SH-SY5Y (cell line): ENCODE results near the gene SQSTM1.

Experiments used
- GATA2 ChIP-seq: IDR thresholded peaks from 2 replicates; pipeline ENCODE4 v1.6.1; 2011; ENCODE audit warnings: mild to moderate bottlenecking, low read depth, low read length
- GATA3 ChIP-seq: IDR thresholded peaks from 2 replicates; pipeline ENCODE4 v1.6.1; 2011; ENCODE audit warnings: low read depth, mild to moderate bottlenecking, low read length, moderate library complexity

The SQSTM1 gene

DNA sequence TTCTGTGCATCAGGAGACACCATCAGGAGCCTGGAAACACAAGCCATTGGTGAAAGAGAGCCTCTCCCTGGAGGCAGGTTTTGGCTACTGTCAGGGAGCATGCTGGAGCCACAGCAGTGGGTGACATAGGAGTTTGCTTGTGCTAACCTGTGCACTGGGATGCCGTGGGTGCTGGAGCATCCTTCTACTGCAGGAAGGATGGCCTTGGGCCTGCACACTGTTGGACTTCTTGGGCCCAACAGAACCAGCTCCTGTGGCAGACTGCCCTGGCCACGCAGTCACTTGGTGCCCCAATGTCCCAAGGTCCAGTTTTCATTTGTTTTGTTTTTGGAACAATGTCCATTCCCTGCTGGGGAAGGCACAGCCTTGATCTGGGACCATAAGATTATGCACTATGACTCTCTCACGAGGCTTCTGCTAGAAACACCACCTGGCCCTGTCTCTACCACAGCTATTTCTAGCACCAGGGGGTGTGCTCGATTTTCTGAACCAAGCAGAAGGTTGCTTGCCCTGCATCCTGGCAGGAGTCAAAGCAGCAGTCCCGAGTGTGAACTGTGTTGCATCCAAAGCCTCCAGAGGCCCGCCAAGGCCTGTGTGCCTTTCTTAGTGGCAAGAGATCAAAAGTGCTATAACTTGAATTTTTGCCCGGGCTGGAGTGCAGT is 32.4 kb upstream of the SQSTM1 start:
- TF ChIP-seq GATA2, result no peak
- TF ChIP-seq GATA3, result no peak

DNA sequence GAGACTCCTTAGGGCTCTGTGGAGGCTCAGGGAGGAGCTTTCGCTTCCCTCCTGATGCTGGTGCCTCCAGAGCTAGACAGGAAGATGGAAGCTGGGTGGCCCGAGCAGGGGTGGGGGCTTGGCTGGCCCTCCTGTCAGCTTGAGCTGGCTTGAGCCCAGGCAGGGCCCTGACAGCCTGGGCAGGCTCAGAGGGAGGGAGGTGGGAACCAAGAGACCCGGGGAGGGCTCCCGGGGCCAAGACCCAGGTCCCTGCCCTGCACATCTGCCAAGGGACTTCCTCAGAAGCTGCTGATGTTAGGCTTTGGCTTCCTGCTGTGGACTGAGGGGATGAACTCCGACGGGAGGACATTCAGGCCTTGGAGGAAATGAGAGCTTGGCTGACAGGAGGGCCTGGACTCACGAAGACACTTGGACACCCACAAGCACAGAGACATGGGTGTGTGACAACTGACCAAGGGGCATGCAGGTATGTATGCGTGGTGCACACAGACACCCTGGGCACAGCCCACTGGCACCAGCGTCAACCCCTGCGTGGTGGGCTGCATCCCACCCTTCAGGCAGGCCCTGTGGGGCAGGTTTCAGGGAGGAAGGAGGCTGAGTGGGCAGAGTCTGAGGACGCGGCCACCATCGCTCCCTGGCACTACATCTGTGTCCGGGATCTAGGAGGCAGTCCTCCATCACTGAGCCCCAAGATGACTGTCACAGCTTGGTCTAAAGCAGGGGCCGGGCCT is 28.7 kb upstream of the SQSTM1 start:
- TF ChIP-seq GATA2 (no peak), GATA3 (no peak)

DNA sequence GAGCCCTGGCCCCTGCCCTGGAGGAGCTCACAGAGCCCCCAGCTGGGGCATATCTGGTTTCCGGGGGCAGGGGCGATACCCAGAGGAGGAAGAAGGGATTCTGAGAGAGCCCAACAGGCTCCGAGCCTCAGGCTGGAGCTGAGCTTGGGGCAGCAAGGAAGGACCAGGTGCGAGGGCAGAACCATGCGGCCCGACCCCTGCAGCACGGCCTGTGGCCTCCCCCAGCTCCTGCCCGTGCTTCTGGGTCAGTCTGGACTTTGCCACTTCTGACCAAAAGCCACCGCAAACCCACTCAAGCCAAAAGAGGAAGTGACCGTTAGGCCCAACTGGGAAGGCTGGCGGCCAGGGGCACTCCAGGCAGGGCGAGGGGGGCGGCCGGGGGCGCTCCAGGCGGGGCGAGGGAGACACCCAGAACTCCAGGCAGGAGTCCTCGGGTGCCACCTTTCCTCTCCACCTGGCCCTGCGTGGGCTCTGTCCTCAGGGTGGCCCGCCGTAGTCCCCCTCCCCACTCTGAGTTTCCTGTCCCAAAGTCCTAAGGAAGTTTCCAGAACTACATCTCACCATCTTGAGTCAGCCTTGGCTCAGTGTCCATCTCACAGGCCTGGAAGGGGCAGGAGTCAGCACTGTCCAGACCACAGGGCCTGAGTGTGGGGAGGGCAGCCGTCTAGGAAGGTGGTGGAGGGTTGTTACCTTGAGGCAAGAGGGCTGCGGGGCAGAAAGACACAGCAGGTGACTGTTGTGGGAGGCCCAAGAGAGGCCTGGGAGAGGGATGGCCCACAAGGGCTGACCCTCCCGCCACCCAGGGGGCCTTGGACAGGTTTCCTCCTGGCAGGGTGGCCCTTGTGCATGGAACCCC is 27.9 kb upstream of the SQSTM1 start:
- no peak for TF ChIP-seq GATA3
- no peak for TF ChIP-seq GATA2

DNA sequence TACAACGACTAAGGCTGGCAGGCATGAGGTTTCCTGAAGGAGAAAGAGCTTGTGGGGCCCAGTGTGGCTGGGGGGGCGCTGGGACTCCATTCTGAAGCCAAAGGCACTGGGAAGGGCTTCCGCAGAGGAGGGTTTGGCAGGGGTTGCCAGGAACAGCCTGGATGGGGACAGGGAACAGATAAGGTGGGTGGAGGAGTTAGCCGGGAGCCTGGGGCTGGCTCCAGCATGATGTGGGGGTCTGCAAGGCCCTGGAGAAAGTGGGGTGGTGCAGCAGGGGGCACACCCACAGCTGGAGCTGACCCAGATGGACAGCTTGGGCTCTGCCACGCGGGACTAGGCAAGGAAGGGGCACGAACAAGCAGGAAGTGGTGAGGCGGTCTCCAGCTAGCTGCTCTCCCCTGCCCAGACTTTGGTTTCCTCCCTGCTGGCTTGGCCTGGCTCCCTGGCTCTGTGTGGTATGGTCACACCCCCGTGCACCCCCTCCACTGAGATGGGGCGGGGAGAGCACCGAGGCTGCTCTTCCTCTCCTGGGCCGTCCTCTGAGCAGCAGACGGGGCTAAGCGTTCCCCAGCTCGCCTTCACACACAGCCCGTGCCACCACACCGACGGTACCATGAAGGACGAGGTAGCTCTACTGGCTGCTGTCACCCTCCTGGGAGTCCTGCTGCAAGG is 27.1 kb upstream of the SQSTM1 start, which contains the start of gene LTC4S:
Gene LTC4S (plus strand): TSS at position 519 of the 672 bp plus-strand sequence. CDS start 95 bp downstream, at position 614.
- TF ChIP-seq GATA2 (no peak), GATA3 (no peak)

DNA sequence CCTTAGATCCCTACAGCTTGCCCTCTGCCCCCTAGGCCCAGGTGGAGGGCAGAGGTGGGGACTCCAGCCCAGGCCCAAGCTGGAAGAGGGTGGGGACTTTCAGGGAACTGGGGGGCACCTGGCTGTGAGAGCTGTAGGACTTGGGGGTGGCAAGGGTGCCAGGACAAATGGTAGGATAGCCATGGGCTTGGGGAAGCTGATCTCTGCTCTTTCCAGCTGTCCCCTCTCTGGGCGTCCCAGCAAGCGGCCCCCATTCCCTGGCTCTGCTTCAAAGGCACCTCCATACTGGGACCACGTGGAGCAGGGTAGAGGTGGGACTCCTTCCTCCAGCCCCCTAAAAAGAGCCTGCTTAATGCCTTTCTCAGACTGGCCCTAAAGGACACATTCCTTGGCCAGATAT is 26.5 kb upstream of the SQSTM1 start:
- no peak for TF ChIP-seq GATA3
- no peak for TF ChIP-seq GATA2

DNA sequence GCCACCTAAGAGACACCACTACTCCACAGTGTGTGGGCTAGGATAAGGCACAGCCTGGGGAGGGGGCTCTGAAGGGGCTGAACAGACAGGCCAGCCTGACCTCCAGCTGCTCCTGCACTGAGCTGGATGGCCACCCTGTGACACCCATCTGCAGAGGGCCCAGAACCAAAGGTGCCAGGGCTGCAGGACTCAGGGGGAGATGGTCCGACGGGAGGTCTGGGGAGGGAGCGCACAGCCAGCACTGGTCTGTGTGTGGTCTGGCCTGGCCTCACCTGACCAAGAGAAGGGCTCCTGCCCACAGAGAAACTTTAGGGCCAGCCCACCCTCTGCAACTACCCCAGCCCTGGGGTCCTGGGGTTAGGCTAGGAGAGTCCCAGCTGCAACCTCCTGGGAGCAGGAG is 26.1 kb upstream of the SQSTM1 start:
- TF ChIP-seq GATA2 (no peak), GATA3 (no peak)

DNA sequence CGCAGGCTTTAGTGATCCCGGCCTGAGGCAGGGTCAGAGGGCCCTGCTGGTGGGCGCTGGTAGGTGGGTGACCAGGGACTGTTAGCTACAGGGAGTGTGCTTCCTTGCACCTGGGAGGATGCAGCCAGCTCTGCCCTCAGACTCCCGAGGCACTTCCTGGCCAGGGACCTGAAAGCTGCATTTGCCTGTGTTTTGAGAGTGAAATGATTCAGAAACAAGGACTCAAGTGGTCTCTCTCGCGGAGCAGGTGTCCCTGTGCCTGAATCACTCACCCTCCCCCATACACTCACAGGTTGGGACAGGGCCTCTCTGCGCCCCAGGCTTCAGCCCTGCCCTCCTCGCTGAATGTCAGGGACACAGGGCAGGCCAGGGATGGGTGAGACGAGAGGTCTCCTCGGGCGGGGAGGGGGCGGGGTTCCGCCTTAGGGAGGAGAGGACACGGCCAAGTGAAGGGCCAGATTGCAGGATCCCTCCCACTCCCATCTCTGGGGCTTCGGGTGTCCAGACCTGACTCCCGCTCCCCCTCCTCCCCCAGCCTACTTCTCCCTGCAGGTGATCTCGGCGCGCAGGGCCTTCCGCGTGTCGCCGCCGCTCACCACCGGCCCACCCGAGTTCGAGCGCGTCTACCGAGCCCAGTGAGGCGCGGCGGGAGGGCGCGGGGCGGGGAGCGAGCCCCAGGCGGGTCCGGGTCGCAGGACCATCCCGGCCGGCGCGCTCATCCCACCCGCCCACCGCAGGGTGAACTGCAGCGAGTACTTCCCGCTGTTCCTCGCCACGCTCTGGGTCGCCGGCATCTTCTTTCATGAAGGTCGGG is 25.4 kb upstream of the SQSTM1 start:
- no peak for TF ChIP-seq GATA3
- TF ChIP-seq GATA2, result no peak

DNA sequence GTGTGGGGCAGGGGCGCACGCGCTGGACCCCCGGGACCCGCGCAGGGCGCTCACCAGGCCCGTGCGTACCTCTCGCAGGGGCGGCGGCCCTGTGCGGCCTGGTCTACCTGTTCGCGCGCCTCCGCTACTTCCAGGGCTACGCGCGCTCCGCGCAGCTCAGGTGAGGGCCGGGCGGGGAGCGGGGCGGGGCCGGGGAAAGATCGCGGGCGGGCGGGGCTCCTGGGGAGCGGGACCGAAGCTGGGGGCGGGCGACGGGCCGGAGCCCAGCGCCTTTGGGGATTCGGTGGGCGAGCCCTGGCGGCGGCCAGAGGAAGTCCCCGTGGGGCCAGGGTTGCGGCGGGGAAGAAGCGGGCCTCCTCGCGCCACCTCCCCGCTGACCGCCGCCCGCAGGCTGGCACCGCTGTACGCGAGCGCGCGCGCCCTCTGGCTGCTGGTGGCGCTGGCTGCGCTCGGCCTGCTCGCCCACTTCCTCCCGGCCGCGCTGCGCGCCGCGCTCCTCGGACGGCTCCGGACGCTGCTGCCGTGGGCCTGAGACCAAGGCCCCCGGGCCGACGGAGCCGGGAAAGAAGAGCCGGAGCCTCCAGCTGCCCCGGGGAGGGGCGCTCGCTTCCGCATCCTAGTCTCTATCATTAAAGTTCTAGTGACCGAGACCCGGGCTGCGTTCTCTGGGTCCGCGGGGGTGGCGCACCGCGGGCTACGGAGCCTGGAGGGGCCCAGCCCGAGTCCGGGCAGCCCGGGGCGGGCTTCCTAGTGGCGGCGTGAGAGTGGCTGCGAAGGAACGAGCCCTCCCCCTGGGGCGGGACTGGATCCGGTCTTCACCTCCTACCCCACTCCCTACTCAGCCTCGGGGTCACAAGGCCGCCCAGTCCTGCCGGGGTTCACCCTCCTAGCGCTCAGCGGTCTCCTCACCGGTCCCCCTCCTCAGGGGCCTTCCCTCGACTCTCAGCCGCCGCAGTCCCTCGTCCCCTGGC is 24.6 kb upstream of the SQSTM1 start:
- TF ChIP-seq GATA3 (no peak), GATA2 (no peak)

DNA sequence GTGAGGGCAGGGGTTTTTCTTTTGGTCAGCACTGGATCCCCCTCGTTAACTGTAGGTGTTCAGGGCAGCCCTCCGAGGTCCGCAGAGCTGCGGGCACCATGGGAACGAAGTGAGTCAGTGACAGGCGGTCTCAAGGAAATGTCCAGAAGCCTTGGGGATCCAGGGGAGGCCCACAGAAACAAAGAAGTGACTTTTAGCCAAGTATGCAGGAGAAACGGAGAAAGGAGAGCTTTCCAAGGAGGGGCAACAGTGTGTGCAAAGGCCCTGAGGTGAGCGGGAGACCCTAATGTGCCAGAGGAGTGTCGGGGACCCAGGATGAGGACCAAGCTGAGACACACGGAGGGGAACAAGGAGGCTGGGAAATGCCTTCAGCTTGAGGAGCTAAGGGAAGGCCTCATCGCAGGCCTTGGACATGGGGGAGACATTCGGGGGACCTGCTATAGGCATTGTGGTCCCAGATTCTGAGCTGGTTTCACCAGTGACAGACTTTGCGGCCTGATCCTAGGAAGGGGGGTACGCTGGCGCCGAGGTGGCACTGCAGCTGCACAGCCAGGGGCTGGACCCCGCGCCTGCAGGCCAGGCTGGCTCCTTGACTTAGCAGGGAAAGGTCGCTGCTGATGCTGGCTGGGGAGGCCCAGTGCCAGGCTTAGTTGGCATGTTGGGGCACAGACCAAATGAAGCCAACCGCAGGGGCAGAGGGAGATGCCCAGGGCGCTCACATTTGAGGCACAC is 23.7 kb upstream of the SQSTM1 start:
- TF ChIP-seq GATA2 (no peak), GATA3 (no peak)

DNA sequence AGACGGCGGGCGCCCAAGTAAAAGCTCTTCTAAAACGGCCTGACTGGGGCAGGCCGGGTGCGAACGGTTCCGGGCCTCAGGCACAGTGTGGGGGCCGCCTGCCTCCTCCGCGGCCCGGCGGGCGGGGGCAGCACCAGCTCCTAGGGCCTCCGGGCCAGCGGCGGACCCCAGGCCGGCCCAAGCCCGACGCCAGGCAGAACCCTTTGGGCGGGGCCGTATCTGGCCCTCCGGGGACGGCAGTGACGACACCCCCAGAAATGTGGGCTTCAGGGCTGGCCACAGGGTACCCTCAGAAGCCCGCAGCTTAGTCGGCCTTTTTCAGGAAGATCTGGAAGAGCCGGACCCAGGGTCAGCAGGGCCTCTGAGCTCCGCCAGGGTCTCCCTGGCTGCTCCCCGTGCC is 23.0 kb upstream of the SQSTM1 start:
- TF ChIP-seq GATA3, result no peak

DNA sequence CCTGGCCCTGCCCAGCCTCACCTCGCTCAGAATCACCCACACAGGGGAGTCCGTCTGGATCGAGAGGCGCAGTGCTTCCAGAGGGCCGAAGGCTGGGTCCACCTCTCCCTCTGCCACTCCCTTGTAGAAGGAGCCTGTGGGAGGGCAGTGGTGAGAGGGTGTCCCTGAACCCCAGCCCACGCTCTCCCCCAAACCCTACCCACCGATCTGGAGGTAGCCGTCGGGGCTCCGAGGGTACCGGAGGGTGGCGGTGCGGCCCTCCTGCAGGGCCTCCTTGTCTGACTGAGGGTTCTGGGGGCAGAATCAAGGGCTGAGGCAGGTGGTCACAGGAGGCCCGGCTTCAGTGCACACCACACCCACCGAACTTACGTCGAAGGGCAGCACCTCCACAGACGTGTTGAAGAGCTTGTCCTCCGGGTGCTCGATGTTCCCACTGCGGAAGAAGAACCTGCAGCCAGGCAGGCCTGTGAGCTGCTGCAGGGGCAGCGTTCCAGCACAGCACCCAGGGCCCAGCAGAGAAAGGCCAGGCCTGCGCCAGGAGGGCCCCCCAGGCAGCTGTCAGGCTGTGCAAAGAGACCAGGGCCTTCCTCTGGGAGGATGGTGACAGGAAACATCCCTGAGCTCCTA is 22.4 kb upstream of the SQSTM1 start:
- TF ChIP-seq GATA2 (no peak), GATA3 (no peak)
